Measurements from ENCODE around the gene NXPH3. TPM values are rescaled to one million over a fixed set of nuclear protein-coding genes. Genes with fewer than 3 reads are reported as not detected.

NXPH3 gene
- total and polyA plus RNA-seq, 2 of the 13 experiments (the other 11 are each of a cell fraction or from before 2014, with no cell fraction given) = 0.04 to 0.58 TPM

DNA sequence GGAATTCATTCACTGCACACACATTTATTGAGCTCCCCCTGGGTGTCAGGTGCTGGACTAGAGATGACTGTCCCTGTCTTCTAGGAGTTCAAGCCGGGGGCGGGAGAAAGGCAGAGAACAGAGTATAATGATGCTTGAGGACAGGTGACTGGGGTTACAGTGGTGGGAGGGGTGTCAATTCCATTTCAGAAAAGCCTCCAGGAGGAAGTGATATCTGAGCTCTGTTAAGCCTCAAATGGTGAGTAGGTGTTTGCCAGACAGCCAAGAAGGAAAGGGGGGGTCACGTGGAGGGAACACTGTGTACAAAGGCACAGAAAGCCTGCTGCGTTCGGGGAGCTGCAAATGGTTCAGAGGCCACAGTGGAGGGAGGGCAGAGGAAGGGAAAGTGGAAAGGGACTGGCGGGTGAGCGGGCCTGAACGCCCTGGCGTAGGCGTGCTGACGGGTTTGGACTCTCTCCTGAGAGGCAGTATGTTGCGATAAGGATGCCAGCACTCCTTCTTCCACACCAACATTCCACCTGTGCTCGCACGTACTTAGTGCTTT, 9.7 kb upstream of the NXPH3 start (continued):
- TF ChIP-seq, protein P1, sequence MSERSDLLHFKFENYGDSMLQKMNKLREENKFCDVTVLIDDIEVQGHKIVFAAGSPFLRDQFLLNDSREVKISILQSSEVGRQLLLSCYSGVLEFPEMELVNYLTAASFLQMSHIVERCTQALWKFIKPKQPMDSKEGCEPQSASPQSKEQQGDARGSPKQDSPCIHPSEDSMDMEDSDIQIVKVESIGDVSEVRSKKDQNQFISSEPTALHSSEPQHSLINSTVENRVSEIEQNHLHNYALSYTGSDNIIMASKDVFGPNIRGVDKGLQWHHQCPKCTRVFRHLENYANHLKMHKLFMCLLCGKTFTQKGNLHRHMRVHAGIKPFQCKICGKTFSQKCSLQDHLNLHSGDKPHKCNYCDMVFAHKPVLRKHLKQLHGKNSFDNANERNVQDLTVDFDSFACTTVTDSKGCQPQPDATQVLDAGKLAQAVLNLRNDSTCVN (CRISPR knock-in tag; IDR thresholded peaks at IDR 0.05; ENCODE audit: borderline replicate concordance) = peak; percentile 23; the same call in 1 of the 2 replicates
- TF ChIP-seq, protein P2, sequence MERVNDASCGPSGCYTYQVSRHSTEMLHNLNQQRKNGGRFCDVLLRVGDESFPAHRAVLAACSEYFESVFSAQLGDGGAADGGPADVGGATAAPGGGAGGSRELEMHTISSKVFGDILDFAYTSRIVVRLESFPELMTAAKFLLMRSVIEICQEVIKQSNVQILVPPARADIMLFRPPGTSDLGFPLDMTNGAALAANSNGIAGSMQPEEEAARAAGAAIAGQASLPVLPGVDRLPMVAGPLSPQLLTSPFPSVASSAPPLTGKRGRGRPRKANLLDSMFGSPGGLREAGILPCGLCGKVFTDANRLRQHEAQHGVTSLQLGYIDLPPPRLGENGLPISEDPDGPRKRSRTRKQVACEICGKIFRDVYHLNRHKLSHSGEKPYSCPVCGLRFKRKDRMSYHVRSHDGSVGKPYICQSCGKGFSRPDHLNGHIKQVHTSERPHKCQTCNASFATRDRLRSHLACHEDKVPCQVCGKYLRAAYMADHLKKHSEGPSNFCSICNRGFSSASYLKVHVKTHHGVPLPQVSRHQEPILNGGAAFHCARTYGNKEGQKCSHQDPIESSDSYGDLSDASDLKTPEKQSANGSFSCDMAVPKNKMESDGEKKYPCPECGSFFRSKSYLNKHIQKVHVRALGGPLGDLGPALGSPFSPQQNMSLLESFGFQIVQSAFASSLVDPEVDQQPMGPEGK (CRISPR knock-in tag; IDR thresholded peaks at IDR 0.05) = peak; percentile 47; the same call in 1 of the 2 replicates
- TF ChIP-seq, protein P3, sequence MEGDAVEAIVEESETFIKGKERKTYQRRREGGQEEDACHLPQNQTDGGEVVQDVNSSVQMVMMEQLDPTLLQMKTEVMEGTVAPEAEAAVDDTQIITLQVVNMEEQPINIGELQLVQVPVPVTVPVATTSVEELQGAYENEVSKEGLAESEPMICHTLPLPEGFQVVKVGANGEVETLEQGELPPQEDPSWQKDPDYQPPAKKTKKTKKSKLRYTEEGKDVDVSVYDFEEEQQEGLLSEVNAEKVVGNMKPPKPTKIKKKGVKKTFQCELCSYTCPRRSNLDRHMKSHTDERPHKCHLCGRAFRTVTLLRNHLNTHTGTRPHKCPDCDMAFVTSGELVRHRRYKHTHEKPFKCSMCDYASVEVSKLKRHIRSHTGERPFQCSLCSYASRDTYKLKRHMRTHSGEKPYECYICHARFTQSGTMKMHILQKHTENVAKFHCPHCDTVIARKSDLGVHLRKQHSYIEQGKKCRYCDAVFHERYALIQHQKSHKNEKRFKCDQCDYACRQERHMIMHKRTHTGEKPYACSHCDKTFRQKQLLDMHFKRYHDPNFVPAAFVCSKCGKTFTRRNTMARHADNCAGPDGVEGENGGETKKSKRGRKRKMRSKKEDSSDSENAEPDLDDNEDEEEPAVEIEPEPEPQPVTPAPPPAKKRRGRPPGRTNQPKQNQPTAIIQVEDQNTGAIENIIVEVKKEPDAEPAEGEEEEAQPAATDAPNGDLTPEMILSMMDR (CRISPR knock-in tag; IDR thresholded peaks at IDR 0.05) = 0 out of 2 replicates have a peak, but pooled peaks have one; percentile 13
- TF ChIP-seq, protein P4, sequence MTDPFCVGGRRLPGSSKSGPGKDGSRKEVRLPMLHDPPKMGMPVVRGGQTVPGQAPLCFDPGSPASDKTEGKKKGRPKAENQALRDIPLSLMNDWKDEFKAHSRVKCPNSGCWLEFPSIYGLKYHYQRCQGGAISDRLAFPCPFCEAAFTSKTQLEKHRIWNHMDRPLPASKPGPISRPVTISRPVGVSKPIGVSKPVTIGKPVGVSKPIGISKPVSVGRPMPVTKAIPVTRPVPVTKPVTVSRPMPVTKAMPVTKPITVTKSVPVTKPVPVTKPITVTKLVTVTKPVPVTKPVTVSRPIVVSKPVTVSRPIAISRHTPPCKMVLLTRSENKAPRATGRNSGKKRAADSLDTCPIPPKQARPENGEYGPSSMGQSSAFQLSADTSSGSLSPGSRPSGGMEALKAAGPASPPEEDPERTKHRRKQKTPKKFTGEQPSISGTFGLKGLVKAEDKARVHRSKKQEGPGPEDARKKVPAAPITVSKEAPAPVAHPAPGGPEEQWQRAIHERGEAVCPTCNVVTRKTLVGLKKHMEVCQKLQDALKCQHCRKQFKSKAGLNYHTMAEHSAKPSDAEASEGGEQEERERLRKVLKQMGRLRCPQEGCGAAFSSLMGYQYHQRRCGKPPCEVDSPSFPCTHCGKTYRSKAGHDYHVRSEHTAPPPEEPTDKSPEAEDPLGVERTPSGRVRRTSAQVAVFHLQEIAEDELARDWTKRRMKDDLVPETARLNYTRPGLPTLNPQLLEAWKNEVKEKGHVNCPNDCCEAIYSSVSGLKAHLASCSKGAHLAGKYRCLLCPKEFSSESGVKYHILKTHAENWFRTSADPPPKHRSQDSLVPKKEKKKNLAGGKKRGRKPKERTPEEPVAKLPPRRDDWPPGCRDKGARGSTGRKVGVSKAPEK (CRISPR knock-in tag; IDR thresholded peaks at IDR 0.05; ENCODE audit: borderline replicate concordance) = no peak
- TF ChIP-seq ZNF30 (CRISPR knock-in tag; IDR thresholded peaks at IDR 0.05) (no peak), GABPB1 (CRISPR knock-in tag; IDR thresholded peaks at IDR 0.05) (0 out of 2 replicates have a peak, but pooled peaks have one; percentile 30), CREB1 (IDR thresholded peaks at IDR 0.05) (no peak), CREB1 (CRISPR knock-in tag; IDR thresholded peaks at IDR 0.05) (no peak), ZNF225 (CRISPR knock-in tag; IDR thresholded peaks at IDR 0.05) (no peak), ZNF709 (CRISPR knock-in tag; IDR thresholded peaks at IDR 0.05) (no peak), ZNF350 (CRISPR knock-in tag; IDR thresholded peaks at IDR 0.05; ENCODE audit: borderline replicate concordance, low read depth) (no peak; the same call in 1 of the 2 replicates), ZFP36 (IDR thresholded peaks at IDR 0.05; ENCODE audit: borderline replicate concordance, low read depth, low read length, partially characterized antibody) (no peak)
- TF ChIP-seq, protein P5, sequence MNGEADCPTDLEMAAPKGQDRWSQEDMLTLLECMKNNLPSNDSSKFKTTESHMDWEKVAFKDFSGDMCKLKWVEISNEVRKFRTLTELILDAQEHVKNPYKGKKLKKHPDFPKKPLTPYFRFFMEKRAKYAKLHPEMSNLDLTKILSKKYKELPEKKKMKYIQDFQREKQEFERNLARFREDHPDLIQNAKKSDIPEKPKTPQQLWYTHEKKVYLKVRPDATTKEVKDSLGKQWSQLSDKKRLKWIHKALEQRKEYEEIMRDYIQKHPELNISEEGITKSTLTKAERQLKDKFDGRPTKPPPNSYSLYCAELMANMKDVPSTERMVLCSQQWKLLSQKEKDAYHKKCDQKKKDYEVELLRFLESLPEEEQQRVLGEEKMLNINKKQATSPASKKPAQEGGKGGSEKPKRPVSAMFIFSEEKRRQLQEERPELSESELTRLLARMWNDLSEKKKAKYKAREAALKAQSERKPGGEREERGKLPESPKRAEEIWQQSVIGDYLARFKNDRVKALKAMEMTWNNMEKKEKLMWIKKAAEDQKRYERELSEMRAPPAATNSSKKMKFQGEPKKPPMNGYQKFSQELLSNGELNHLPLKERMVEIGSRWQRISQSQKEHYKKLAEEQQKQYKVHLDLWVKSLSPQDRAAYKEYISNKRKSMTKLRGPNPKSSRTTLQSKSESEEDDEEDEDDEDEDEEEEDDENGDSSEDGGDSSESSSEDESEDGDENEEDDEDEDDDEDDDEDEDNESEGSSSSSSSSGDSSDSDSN (CRISPR knock-in tag; IDR thresholded peaks at IDR 0.05) = peak; percentile 46; the same call in 1 of the 2 replicates
- TF ChIP-seq, protein P6, sequence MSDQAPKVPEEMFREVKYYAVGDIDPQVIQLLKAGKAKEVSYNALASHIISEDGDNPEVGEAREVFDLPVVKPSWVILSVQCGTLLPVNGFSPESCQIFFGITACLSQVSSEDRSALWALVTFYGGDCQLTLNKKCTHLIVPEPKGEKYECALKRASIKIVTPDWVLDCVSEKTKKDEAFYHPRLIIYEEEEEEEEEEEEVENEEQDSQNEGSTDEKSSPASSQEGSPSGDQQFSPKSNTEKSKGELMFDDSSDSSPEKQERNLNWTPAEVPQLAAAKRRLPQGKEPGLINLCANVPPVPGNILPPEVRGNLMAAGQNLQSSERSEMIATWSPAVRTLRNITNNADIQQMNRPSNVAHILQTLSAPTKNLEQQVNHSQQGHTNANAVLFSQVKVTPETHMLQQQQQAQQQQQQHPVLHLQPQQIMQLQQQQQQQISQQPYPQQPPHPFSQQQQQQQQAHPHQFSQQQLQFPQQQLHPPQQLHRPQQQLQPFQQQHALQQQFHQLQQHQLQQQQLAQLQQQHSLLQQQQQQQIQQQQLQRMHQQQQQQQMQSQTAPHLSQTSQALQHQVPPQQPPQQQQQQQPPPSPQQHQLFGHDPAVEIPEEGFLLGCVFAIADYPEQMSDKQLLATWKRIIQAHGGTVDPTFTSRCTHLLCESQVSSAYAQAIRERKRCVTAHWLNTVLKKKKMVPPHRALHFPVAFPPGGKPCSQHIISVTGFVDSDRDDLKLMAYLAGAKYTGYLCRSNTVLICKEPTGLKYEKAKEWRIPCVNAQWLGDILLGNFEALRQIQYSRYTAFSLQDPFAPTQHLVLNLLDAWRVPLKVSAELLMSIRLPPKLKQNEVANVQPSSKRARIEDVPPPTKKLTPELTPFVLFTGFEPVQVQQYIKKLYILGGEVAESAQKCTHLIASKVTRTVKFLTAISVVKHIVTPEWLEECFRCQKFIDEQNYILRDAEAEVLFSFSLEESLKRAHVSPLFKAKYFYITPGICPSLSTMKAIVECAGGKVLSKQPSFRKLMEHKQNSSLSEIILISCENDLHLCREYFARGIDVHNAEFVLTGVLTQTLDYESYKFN (CRISPR knock-in tag; conservative IDR thresholded peaks at IDR 0.05) = peak; percentile 26; the same call in 1 of the 2 replicates

All from HepG2 (cell line).